H9 (cell line): ENCODE measurements around the gene TIMM13. TPM values are rescaled to one million over a fixed set of nuclear protein-coding genes. Genes with fewer than 3 reads are reported as not detected.

Experiments used
- DNase-seq: peaks from one replicate; pipeline ENCODE4 v3.0.0-alpha.2; 2017
- H2AFZ ChIP-seq: one replicate; pipeline ENCODE4 v1.6.1; 2013; ENCODE audit warnings: mild to moderate bottlenecking, low read length, control low read depth, moderate library complexity
- H2AK5ac ChIP-seq: 2 replicates; pipeline ENCODE4 v1.6.1; 2013; ENCODE audit warnings: low read length, control low read depth, mixed read lengths; ENCODE audit not compliant: insufficient read length
- H2BK120ac ChIP-seq: one replicate; pipeline ENCODE4 v1.6.1; 2013; ENCODE audit warnings: low read depth, mild to moderate bottlenecking, low read length, control low read depth, inconsistent platforms; ENCODE audit not compliant: poor library complexity, severe bottlenecking
- H2BK12ac ChIP-seq: 2 replicates; pipeline ENCODE4 v1.6.1; 2013; ENCODE audit warnings: low read length, control low read depth, mixed read lengths, low read depth; ENCODE audit not compliant: insufficient read length
- H2BK15ac ChIP-seq: 2 replicates; pipeline ENCODE4 v1.6.1; 2013; ENCODE audit warnings: low read depth, low read length, control low read depth
- H2BK20ac ChIP-seq: one replicate; pipeline ENCODE4 v1.6.1; 2013; ENCODE audit warnings: low read depth, mild to moderate bottlenecking, low read length, control low read depth, inconsistent platforms; ENCODE audit not compliant: poor library complexity, severe bottlenecking
- H2BK5ac ChIP-seq: 2 replicates; pipeline ENCODE4 v1.6.1; 2013; ENCODE audit warnings: low read length, control low read depth, mixed read lengths; ENCODE audit not compliant: insufficient read length
- H3K14ac ChIP-seq: 2 replicates; pipeline ENCODE4 v1.6.1; 2013; ENCODE audit warnings: low read length, control low read depth; ENCODE audit not compliant: insufficient read depth
- H3K18ac ChIP-seq: 2 replicates; pipeline ENCODE4 v1.6.1; 2013; ENCODE audit warnings: low read depth, mild to moderate bottlenecking, mixed read lengths, low read length, control low read depth; ENCODE audit not compliant: insufficient read length
- H3K23ac ChIP-seq: 2 replicates; pipeline ENCODE4 v1.6.1; 2013; ENCODE audit warnings: low read length, control low read depth, mixed read lengths, low read depth; ENCODE audit not compliant: insufficient read length
- H3K23me2 ChIP-seq: 2 replicates; pipeline ENCODE4 v1.6.1; 2013; ENCODE audit warnings: low read depth, mild to moderate bottlenecking, mixed read lengths, low read length, control low read depth; ENCODE audit not compliant: insufficient read length, poor library complexity, severe bottlenecking
- H3K27ac ChIP-seq: 2 replicates; pipeline ENCODE4 v1.5.1; 2013; ENCODE audit warnings: low read length, control low read depth, mixed read lengths, low read depth; ENCODE audit not compliant: insufficient read length
- H3K27me3 ChIP-seq: 2 replicates; pipeline ENCODE4 v1.6.1; 2013; ENCODE audit warnings: low read length, control low read depth, inconsistent platforms; ENCODE audit not compliant: insufficient read depth
- H3K4ac ChIP-seq: 2 replicates; pipeline ENCODE4 v1.6.1; 2013; ENCODE audit warnings: low read depth, mild to moderate bottlenecking, control low read depth, inconsistent platforms, low read length, moderate library complexity
- H3K4me1 ChIP-seq: 2 replicates; pipeline ENCODE4 v1.6.1; 2013; ENCODE audit warnings: low read length, control low read depth, inconsistent platforms; ENCODE audit not compliant: insufficient read depth
- H3K4me2 ChIP-seq: 2 replicates; pipeline ENCODE4 v1.6.1; 2013; ENCODE audit warnings: low read length, control low read depth, mixed read lengths; ENCODE audit not compliant: insufficient read length, insufficient read depth
- H3K56ac ChIP-seq: 2 replicates; pipeline ENCODE4 v1.6.1; 2013; ENCODE audit warnings: low read depth, mild to moderate bottlenecking, mixed read lengths, low read length, control low read depth; ENCODE audit not compliant: insufficient read length
- H3K79me1 ChIP-seq: 2 replicates; pipeline ENCODE4 v1.6.1; 2013; ENCODE audit warnings: low read depth, mild to moderate bottlenecking, moderate library complexity, low read length, control low read depth, inconsistent platforms; ENCODE audit not compliant: insufficient read depth, poor library complexity, severe bottlenecking
- H3K79me2 ChIP-seq: 2 replicates; pipeline ENCODE4 v1.6.1; 2013; ENCODE audit warnings: low read length, control low read depth, inconsistent platforms; ENCODE audit not compliant: insufficient read depth
- H3K9ac ChIP-seq: 2 replicates; pipeline ENCODE4 v1.6.1; 2013; ENCODE audit warnings: low read length, control low read depth, mixed read lengths; ENCODE audit not compliant: insufficient read length; ENCODE audit errors: extremely low read depth
- H3K9me3 ChIP-seq: one replicate; pipeline ENCODE4 v1.6.1; 2013; ENCODE audit warnings: low read depth, low read length, inconsistent platforms; ENCODE audit not compliant: control insufficient read depth
- H3T11ph ChIP-seq: one replicate; pipeline ENCODE4 v1.6.1; 2013; ENCODE audit warnings: mild to moderate bottlenecking, low read length, control low read depth, inconsistent platforms
- H4K20me1 ChIP-seq: one replicate; pipeline ENCODE4 v1.6.1; 2013; ENCODE audit not compliant: control insufficient read depth, insufficient read length, insufficient read depth
- H4K5ac ChIP-seq: 2 replicates; pipeline ENCODE4 v1.6.1; 2013; ENCODE audit warnings: low read depth, mild to moderate bottlenecking, mixed read lengths, low read length, control low read depth; ENCODE audit not compliant: insufficient read length
- H4K8ac ChIP-seq: replicated peaks from 2 replicates; pipeline ENCODE4 v1.6.1; 2013; ENCODE audit warnings: low read length, control low read depth, mixed read lengths, low read depth; ENCODE audit not compliant: insufficient read length
- H4K91ac ChIP-seq: 2 replicates; pipeline ENCODE4 v1.6.1; 2013; ENCODE audit warnings: low read depth, mild to moderate bottlenecking, moderate library complexity, mixed read lengths, low read length, control low read depth; ENCODE audit not compliant: insufficient read length
- H3K27ac Mint-ChIP-seq, 3 experiments: 2 replicates in 2 of 3; 3 replicates in 1 of 3; pipeline ENCODE4 v1.8.0; 2020 to 2021; ENCODE audit warnings: mixed read lengths in 3 of 3, mild to moderate bottlenecking in 1 of 3, moderate library complexity in 1 of 3
- H3K27me3 Mint-ChIP-seq: 2 replicates; pipeline ENCODE4 v1.8.0; 2021; ENCODE audit warnings: low read depth, mild to moderate bottlenecking, moderate library complexity, mixed read lengths
- H3K36me3 Mint-ChIP-seq, 3 experiments: 2 replicates in 2 of 3; 3 replicates in 1 of 3; pipeline ENCODE4 v1.8.0; 2020 to 2021; ENCODE audit warnings: low read depth in 3 of 3, mixed read lengths in 3 of 3; ENCODE audit not compliant: insufficient read depth in 1 of 3
- H3K4me1 Mint-ChIP-seq, 2 experiments: 2 replicates each; pipeline ENCODE4 v1.8.0; 2020; ENCODE audit warnings: mixed read lengths in 2 of 2
- H3K4me3 Mint-ChIP-seq, 2 experiments: 2 replicates in 1 of 2; 3 replicates in 1 of 2; pipeline ENCODE4 v1.8.0; 2020 to 2021; ENCODE audit warnings: mild to moderate bottlenecking in 2 of 2, mixed read lengths in 2 of 2, moderate library complexity in 1 of 2
- H3K9me3 Mint-ChIP-seq, 2 experiments: 2 replicates in 1 of 2; 3 replicates in 1 of 2; pipeline ENCODE4 v1.8.0; 2020; ENCODE audit warnings: mild to moderate bottlenecking in 2 of 2, mixed read lengths in 2 of 2, moderate library complexity in 1 of 2
- CTCF ChIP-seq: fragments of 200-600 bp; sonication (generic); conservative IDR thresholded peaks from 3 replicates; pipeline ENCODE4 v1.8.0; 2021; ENCODE audit warnings: antibody characterized with exemption, mild to moderate bottlenecking
- WGBS: extraction: QIAGEN DNeasy Blood & Tissue Kit; methylation state at CpG from one replicate; pipeline ENCODE4 v1.1.7; 2013; ENCODE audit warnings: missing lambda C conversion rate, low lambda C conversion rate, mixed read lengths; ENCODE audit not compliant: insufficient read length; ENCODE audit errors: extremely low coverage; 5-methylcytosine and 5-hydroxymethylcytosine counted together
- total RNA-seq: library from RNA; stranded (reverse); gene quantifications from 2 replicates; pipeline ENCODE4 v1.2.1, GENCODE V29; 2021

Gene TIMM13
- total RNA-seq, 1 experiment from 2014 or later, result 214 TPM

DNA sequence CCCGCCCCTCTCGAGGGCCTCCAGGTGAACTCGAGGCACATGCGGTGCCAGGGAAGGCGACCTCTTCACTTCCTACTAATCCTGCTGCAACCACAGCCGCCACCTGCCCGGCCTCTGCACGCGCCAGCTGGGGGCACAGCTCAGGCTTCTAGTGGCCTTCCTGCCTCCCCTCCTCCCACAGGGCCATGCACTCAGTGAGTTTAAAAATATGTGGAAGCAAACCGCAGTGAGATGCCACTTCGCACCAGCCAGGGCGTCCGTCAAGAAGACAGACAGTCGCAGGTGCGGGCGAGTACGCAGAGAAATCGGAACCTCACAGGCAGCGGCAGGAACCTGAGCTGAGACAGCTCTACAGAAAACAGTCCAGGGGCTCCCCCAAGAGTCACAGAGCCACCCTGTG, 19.0 kb upstream of the TIMM13 start:
- Histone ChIP-seq H3K9me3 (no peaks in the 10 kb centered on the region), H4K20me1 (no peaks in the 10 kb centered on the region), H2BK15ac (no peak overlapping the region; the same call in 1 of the 2 replicates), H4K8ac (no peak overlapping the region), H3K56ac (no peak overlapping the region), H3K4me2 (no peak overlapping the region), H4K5ac (no peak overlapping the region), H3K23me2 (no peaks in the 10 kb centered on the region), H3T11ph (no peak overlapping the region), H3K4ac (no peak overlapping the region), H2BK12ac (no peak overlapping the region), H3K18ac (no peak overlapping the region), H2BK120ac (no peak overlapping the region), H4K91ac (no peak overlapping the region), H2AFZ (no peak overlapping the region), H3K14ac (no peak overlapping the region; the same call in 1 of the 2 replicates), H3K4me1 (no peaks in the 10 kb centered on the region), H3K79me1 (peaks cover 10% of the 10 kb centered on the region), H3K27ac (no peak overlapping the region), H2AK5ac (no peak overlapping the region), H2BK5ac (no peak overlapping the region), H3K23ac (no peak overlapping the region), H3K9ac (no peak overlapping the region), H3K27me3 (no peaks in the 10 kb centered on the region), H3K79me2 (peaks cover 25% of the 10 kb centered on the region; the same call in 1 of the 2 replicates), H2BK20ac (no peak overlapping the region)
- H3K36me3 Mint-ChIP-seq, result peaks cover 9 to 33% (median 27%) of the 10 kb centered on the region in 3 experiments; a peak in 6 of 7 replicates
- H3K27me3 Mint-ChIP-seq, result no peaks in the 10 kb centered on the region; the same call in 1 of the 2 replicates
- H3K9me3 Mint-ChIP-seq, result no peaks in the 10 kb centered on the region
- H3K4me1 Mint-ChIP-seq, result peaks cover 10% of the 10 kb centered on the region in 2 experiments; a peak in 3 of 4 replicates
- no peak for TF ChIP-seq CTCF
- H3K27ac Mint-ChIP-seq, result peak overlapping the region; percentile 44 to 87 (median 78); a peak in 3 of 7 replicates
- no peak overlapping the region; a peak in 1 of 5 replicates for H3K4me3 Mint-ChIP-seq
- no peak for DNase-seq
- WGBS, result no CpG with 5 or more reads among the region's 19 CpGs
